T-cell (primary cell): ENCODE data around the gene PARD3B. TPM values are rescaled to one million over a fixed set of nuclear protein-coding genes. Genes with fewer than 3 reads are reported as not detected.

Experiments used
- ATAC-seq, 4 experiments: fragments of 200-7000 bp in 3 of 4; fragments of 150-1000 bp in 1 of 4; cut with Tn5 transposase; replicated peaks in 1 of 4; 1 replicate in 3 of 4; 2 replicates in 1 of 4; pipeline ENCODE4 v1.10.0; 2021; ENCODE audit warnings: moderate library complexity in 3 of 4, mild to moderate bottlenecking in 2 of 4, moderate number of reproducible peaks in 1 of 4
- CTCF ChIA-PET, 2 donors: fragments of 300-600 bp; sonication (Branson Sonifier 250); formaldehyde crosslinking; loops; one replicate each; lab custom pipeline; 2022; ENCODE audit warnings: antibody characterized with exemption in 2 of 2; lab: Charles Lee
- POLR2A ChIA-PET, 2 donors: fragments of 300-600 bp; sonication (Branson Sonifier 250); formaldehyde crosslinking; loops; one replicate each; lab custom pipeline; 2022; ENCODE audit warnings: antibody characterized with exemption in 2 of 2; lab: Charles Lee
- DNase-seq, 35 experiments: peaks; one replicate each; pipeline versions ENCODE4 v3.0.0 to v3.0.0-alpha.2; 2013 to 2023
- H3K27ac ChIP-seq: one replicate; pipeline ENCODE4 v1.5.1; 2013; ENCODE audit warnings: low read length
- H3K27me3 ChIP-seq, 2 experiments: replicated peaks in 1 of 2; 1 replicate in 1 of 2; 2 replicates in 1 of 2; pipeline versions ENCODE4 v1.6.1 to v1.7.0; 2013; ENCODE audit warnings: low read length in 1 of 2, mixed read lengths in 1 of 2; ENCODE audit not compliant: control insufficient read depth in 2 of 2, insufficient read depth in 2 of 2; ENCODE audit errors: extremely low read depth in 1 of 2
- H3K36me3 ChIP-seq, 2 donors: 1 replicate in 1 of 2; 2 replicates in 1 of 2; pipeline versions ENCODE4 v1.6.1 to v1.7.0; 2013; ENCODE audit warnings: low read length in 1 of 2; ENCODE audit not compliant: control insufficient read depth in 2 of 2, insufficient read depth in 1 of 2; ENCODE audit errors: extremely low read depth in 1 of 2
- H3K4me1 ChIP-seq, 2 experiments: 1 replicate in 1 of 2; 2 replicates in 1 of 2; pipeline versions ENCODE4 v1.6.1 to v1.7.0; 2013; ENCODE audit warnings: low read length in 2 of 2, mixed read lengths in 1 of 2; ENCODE audit not compliant: insufficient read depth in 2 of 2, control insufficient read depth in 1 of 2; ENCODE audit errors: extremely low read depth in 1 of 2
- H3K4me3 ChIP-seq, 2 donors: 1 replicate in 1 of 2; 2 replicates in 1 of 2; pipeline versions ENCODE4 v1.5.1 to v1.7.0; 2013; ENCODE audit warnings: mild to moderate bottlenecking in 2 of 2, low read length in 1 of 2, moderate library complexity in 1 of 2; ENCODE audit not compliant: control insufficient read depth in 1 of 2; ENCODE audit errors: extremely low read depth in 1 of 2
- H3K9me3 ChIP-seq: 2 replicates; pipeline ENCODE4 v1.7.0; 2013
- H3K27ac Mint-ChIP-seq, 2 donors: one replicate each; pipeline ENCODE4 v1.8.0; 2020 to 2021; ENCODE audit warnings: mild to moderate bottlenecking in 2 of 2, mixed read lengths in 2 of 2
- H3K27me3 Mint-ChIP-seq, 2 donors: one replicate each; pipeline ENCODE4 v1.8.0; 2021 to 2022; ENCODE audit warnings: mixed read lengths in 2 of 2
- H3K36me3 Mint-ChIP-seq: one replicate; pipeline ENCODE4 v1.8.0; 2021; ENCODE audit warnings: mixed read lengths
- H3K4me1 Mint-ChIP-seq, 3 donors: one replicate each; pipeline ENCODE4 v1.8.0; 2020 to 2022; ENCODE audit warnings: mixed read lengths in 3 of 3, mild to moderate bottlenecking in 1 of 3
- H3K4me3 Mint-ChIP-seq, 3 donors: one replicate each; pipeline ENCODE4 v1.8.0; 2020 to 2022; ENCODE audit warnings: mild to moderate bottlenecking in 3 of 3, mixed read lengths in 3 of 3, moderate library complexity in 3 of 3
- H3K9me3 Mint-ChIP-seq, 3 donors: one replicate each; pipeline ENCODE4 v1.8.0; 2020 to 2022; ENCODE audit warnings: mixed read lengths in 3 of 3
- WGBS: methylation state at CpG from one replicate; pipeline ENCODE4 v1.1.5; 2013; ENCODE audit warnings: missing lambda C conversion rate; ENCODE audit not compliant: insufficient coverage; 5-methylcytosine and 5-hydroxymethylcytosine counted together
- total RNA-seq, 35 experiments: library from RNA in 6 of 35; stranded (reverse) in 6 of 35; fragments of 120-200 nt in 1 of 35; gene quantifications; one replicate each; pipeline versions ENCODE4 v1.2.1 to v1.2.4 and lab custom pipeline; 2013 to 2026

The PARD3B gene
- total RNA-seq, 5 donors from 2014 or later (not counting 1 experiment from before 2014, with no cell fraction given): 0.75 to 2.0 (median 1.6) TPM

DNA sequence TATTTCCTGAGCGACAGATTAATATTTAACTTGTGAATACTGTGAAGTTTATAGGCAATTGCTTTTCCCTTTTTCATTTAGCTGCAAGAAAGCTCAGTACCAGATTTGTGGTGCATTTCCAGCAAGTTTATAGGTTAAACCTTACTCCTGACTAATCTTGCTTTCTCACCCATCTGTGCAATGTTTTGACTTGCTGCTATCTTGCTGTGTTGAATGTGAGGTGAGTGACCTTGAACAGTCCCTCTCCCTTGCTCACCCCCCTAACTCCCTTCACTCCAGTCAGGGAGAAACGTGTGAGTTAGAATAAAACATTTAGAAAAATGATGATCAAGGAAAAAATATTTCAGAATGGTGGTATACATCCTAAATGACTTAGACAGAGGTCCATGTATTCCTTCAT is 39.8 kb upstream of the PARD3B start:
- H3K4me1 ChIP-seq: no peaks in the 10 kb centered on the region
- H3K9me3 ChIP-seq: no peaks in the 10 kb centered on the region
- Mint-ChIP-seq H3K36me3 (no peaks in the 10 kb centered on the region), H3K4me3 (no peak overlapping the region), H3K4me1 (no peaks in the 10 kb centered on the region), H3K9me3 (no peaks in the 10 kb centered on the region), H3K27me3 (peaks cover 0 to 12% of the 10 kb centered on the region in 2 donors), H3K27ac (no peak overlapping the region)
- no peak overlapping the region for H3K4me3 ChIP-seq
- 83% methylated on average over 1 of the region's 2 CpGs for WGBS
- no peak overlapping the region for H3K27ac ChIP-seq
- no peaks in the 10 kb centered on the region for H3K36me3 ChIP-seq
- ChIA-PET CTCF (interaction anchor here in 1 of 2 donors (0.6 to 0.9 kb wide), 2 partner anchors 28 to 182 kb away, joined by 3 read pairs; no protein-coding TSS in a partner anchor), POLR2A (no interaction called here)
- H3K27me3 ChIP-seq: no peaks in the 10 kb centered on the region
- DNase-seq (no peak), ATAC-seq (no peak)

GRCh38 chr2:204505946-204506345 is 39.3 kb upstream of the PARD3B start:
- H3K27ac ChIP-seq: no peak overlapping the region
- no peak overlapping the region for H3K4me3 Mint-ChIP-seq
- H3K36me3 ChIP-seq: no peaks in the 10 kb centered on the region
- DNase-seq: no peak
- no peak overlapping the region for H3K27ac Mint-ChIP-seq
- no peak for ATAC-seq
- H3K4me3 ChIP-seq: no peak overlapping the region
- H3K9me3 ChIP-seq: no peaks in the 10 kb centered on the region
- H3K27me3 Mint-ChIP-seq: peaks cover 0 to 8% of the 10 kb centered on the region in 2 donors
- H3K27me3 ChIP-seq: no peaks in the 10 kb centered on the region
- ChIA-PET CTCF (interaction anchor here in 1 of 2 donors (0.6 to 0.9 kb wide), 3 partner anchors 28 to 182 kb away, joined by 3 read pairs; no protein-coding TSS in a partner anchor), POLR2A (no interaction called here)
- no peaks in the 10 kb centered on the region for H3K4me1 ChIP-seq
- H3K9me3 Mint-ChIP-seq: no peaks in the 10 kb centered on the region
- H3K4me1 Mint-ChIP-seq: no peaks in the 10 kb centered on the region
- WGBS: no CpG with 5 or more reads among the region's 4 CpGs
- no peaks in the 10 kb centered on the region for H3K36me3 Mint-ChIP-seq

DNA sequence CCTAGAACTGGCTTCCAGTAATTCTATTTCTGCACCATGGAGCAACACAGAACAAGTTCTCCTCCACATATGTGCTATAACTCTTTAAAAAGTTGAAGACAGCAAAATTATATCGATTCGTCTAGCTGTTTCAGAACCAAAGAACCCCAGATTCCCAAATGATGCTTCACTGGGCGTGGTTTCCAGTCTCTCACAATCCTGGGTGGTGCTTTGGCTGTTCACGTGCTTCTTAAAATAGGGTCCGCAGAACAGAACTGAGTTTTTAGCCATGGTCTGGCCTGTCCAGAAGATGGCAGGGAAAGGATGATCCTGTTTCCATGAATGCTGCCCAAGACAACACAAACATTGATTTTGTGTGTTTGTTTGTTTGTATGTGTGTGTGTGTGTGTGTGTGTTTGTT is 37.6 kb upstream of the PARD3B start:
- Mint-ChIP-seq H3K4me3 (no peak overlapping the region), H3K36me3 (no peaks in the 10 kb centered on the region), H3K27ac (no peak overlapping the region), H3K9me3 (no peaks in the 10 kb centered on the region), H3K4me1 (no peaks in the 10 kb centered on the region), H3K27me3 (peaks cover 0 to 8% of the 10 kb centered on the region in 2 donors)
- Histone ChIP-seq H3K27me3 (no peaks in the 10 kb centered on the region), H3K4me1 (no peaks in the 10 kb centered on the region), H3K9me3 (no peaks in the 10 kb centered on the region), H3K27ac (no peak overlapping the region), H3K36me3 (no peaks in the 10 kb centered on the region), H3K4me3 (no peak overlapping the region)
- WGBS: 83% methylated on average over 3 of the region's 5 CpGs
- ATAC-seq (no peak), DNase-seq (no peak)
- POLR2A ChIA-PET: no interaction called here
- CTCF ChIA-PET: no interaction called here

DNA sequence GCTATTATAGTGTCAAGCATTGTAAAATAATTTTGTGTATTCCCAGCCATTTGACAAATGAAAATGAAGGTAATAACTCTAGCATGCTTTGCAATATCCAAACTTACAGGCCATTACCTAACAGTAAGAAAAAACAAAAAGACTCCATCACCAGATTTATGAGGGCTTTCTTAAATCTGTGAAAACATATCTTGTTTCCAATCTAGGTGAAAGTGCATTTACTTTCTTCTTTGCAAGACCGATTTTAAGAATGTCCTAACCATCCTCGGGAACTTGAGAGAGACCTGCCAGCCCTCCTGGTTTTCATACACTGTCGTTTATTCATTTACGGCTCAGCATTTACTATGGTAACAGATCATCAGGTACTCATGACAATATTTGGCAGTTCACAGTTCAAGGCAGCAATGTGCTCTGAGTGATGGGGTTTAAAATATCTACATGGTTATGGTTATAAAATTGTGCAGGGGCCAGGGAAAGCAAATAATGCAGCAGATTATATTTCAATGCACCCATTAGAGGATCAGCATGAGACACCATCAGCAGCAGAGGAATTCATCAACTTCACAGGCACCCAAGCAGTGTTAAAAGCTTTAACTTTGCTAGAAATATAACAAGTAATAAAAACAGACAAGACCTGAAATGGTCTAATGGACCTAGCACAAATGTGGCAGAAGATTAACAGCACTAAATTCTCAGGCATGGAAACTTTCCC is 34.4 kb upstream of the PARD3B start:
- no peaks in the 10 kb centered on the region for H3K4me1 Mint-ChIP-seq
- no peaks in the 10 kb centered on the region for H3K36me3 Mint-ChIP-seq
- H3K9me3 Mint-ChIP-seq: peaks cover 0 to 3% (median 0%) of the 10 kb centered on the region in 3 donors
- Histone ChIP-seq H3K27ac (no peak overlapping the region), H3K9me3 (no peaks in the 10 kb centered on the region), H3K27me3 (no peaks in the 10 kb centered on the region), H3K4me3 (no peak overlapping the region), H3K4me1 (no peaks in the 10 kb centered on the region), H3K36me3 (no peaks in the 10 kb centered on the region)
- ChIA-PET POLR2A (no interaction called here), CTCF (no interaction called here)
- no peak overlapping the region for H3K27ac Mint-ChIP-seq
- no peak for ATAC-seq
- WGBS: 76% methylated on average over 4 of the region's 4 CpGs
- no peak for DNase-seq
- peaks cover 4 to 5% of the 10 kb centered on the region in 2 donors for H3K27me3 Mint-ChIP-seq
- H3K4me3 Mint-ChIP-seq: no peak overlapping the region

GRCh38 chr2:204514439-204514838 is 30.8 kb upstream of the PARD3B start:
- CTCF ChIA-PET: interaction anchor here in 1 of 2 donors (0.7 kb wide), 1 partner anchor 14 kb away, joined by 3 read pairs; no protein-coding TSS in a partner anchor
- Histone ChIP-seq H3K27ac (no peak overlapping the region), H3K4me3 (no peak overlapping the region), H3K27me3 (no peaks in the 10 kb centered on the region), H3K4me1 (no peaks in the 10 kb centered on the region), H3K36me3 (no peaks in the 10 kb centered on the region), H3K9me3 (no peaks in the 10 kb centered on the region)
- no peak for DNase-seq
- POLR2A ChIA-PET: no interaction called here
- Mint-ChIP-seq H3K27ac (no peak overlapping the region), H3K4me3 (no peak overlapping the region), H3K27me3 (peaks cover 0 to 4% of the 10 kb centered on the region in 2 donors), H3K4me1 (no peaks in the 10 kb centered on the region), H3K9me3 (peaks cover 0 to 3% (median 0%) of the 10 kb centered on the region in 3 donors), H3K36me3 (no peaks in the 10 kb centered on the region)
- no CpG with 5 or more reads among the region's 2 CpGs for WGBS
- ATAC-seq: no peak

GRCh38 chr2:204515416-204515815 is 29.9 kb upstream of the PARD3B start:
- Mint-ChIP-seq H3K27ac (no peak overlapping the region), H3K27me3 (peaks cover 0 to 4% of the 10 kb centered on the region in 2 donors), H3K36me3 (no peaks in the 10 kb centered on the region), H3K4me3 (no peak overlapping the region), H3K9me3 (peaks cover 0 to 3% (median 0%) of the 10 kb centered on the region in 3 donors), H3K4me1 (no peaks in the 10 kb centered on the region)
- ChIA-PET CTCF (interaction anchor here in 1 of 2 donors (0.6 kb wide), 1 partner anchor 1432 kb away, joined by 3 read pairs; no protein-coding TSS in a partner anchor), POLR2A (no interaction called here)
- ATAC-seq: no peak
- no peaks in the 10 kb centered on the region for H3K36me3 ChIP-seq
- no peak overlapping the region for H3K4me3 ChIP-seq
- H3K9me3 ChIP-seq: no peaks in the 10 kb centered on the region
- no CpG with 5 or more reads among the region's 3 CpGs for WGBS
- no peak overlapping the region for H3K27ac ChIP-seq
- H3K4me1 ChIP-seq: no peaks in the 10 kb centered on the region
- H3K27me3 ChIP-seq: no peaks in the 10 kb centered on the region
- no peak for DNase-seq
